NCI-H1694 treated with DMSO at 0.1 percent for 48 hours (cell line): ENCODE data around the gene PCDHGB3.

Source experiments
- DNase-seq: peaks from one replicate; lab custom pipeline; 2025; lab: John Stamatoyannopoulos, UW

PCDHGB3 gene

GRCh38 chr5:141419074-141419880, 49.2 kb downstream of the PCDHGB3 start:
- DNase-seq: no peak

DNA sequence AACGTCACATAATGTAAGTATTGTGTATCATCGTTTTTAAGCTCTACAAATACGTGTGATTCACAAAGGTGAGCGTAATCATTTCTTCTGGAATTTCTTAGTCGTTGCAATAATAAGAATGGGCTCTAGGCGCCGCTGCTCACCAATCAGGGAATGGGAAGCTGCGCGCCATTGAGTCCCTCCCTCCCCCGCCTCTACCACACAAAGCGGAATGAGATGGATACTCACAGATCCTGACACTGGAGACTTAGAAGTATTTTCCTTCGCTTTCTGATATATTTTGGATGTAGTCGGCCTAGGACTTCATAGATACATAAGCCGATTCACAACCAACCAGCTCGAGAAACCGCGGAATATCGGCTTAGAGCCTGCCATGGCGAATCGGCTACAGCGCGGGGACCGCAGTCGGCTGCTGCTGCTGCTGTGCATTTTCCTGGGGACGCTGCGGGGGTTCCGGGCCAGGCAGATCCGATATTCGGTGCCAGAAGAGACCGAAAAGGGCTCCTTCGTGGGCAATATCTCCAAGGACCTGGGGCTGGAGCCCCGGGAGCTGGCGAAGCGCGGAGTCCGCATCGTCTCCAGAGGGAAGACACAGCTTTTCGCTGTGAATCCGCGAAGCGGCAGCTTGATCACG, 50.9 kb downstream of the PCDHGB3 start, which contains the start of gene PCDHGA11:
Gene PCDHGA11 (plus strand): TSS at position 197 of the 634 bp plus-strand sequence. CDS start 177 bp downstream, at position 374.
- DNase-seq: no peak

DNA sequence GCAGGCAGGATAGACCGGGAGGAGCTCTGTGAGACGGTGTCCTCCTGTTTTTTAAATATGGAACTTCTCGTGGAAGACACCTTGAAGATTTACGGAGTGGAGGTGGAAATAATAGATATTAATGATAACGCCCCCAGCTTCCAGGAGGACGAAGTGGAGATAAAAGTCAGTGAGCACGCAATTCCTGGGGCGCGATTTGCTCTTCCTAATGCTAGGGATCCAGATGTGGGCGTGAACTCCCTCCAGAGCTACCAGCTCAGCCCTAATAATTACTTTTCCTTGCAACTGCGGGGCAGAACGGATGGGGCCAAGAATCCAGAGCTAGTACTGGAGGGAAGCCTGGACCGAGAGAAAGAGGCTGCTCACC, 51.4 kb downstream of the PCDHGB3 start:
- no peak for DNase-seq
